Measurements from ENCODE around the gene ITGA11. TPM values are rescaled to one million over a fixed set of nuclear protein-coding genes. Genes with fewer than 3 reads are reported as not detected.

The ITGA11 gene
- total RNA-seq, 2 donors from 2014 or later: 246 to 360 TPM

DNA sequence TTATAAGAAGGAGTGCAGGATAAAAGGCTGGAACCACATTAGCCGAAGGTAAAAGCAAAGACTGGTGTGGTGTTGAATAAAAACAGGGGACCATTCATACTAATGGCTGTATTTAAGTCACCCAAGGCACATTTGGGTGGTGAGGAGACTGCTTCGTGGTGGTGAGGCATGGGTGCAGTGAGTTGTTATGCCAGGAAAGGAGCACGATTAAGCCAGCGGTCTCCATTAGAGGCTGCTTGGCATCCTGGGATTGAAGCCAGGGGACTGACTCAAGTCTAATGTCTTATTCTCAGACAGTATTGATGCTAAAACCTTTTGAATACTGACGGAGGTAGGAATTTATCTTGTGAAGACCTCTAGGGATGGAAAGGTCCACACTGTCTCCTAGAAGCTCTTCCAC, 132.5 kb downstream of the ITGA11 start:
- Histone ChIP-seq H3K27me3 (replicated peaks; ENCODE audit: insufficient read depth) (no peaks in the 10 kb centered on the region), H3K27ac (peak overlapping the region; percentile 41 to 46), H3K4me1 (ENCODE audit: control insufficient read depth in 1 of 2, low read depth in 2 of 2) (peaks cover 5 to 27% of the 10 kb centered on the region in 2 donors), H3K9me3 (no peaks in the 10 kb centered on the region), H3K36me3 (peaks cover 31% of the 10 kb centered on the region), H3K4me3 (peak overlapping the region; percentile 57)
- ATAC-seq (ENCODE audit: insufficient number of reproducible peaks, low FRiP score, low read depth): peak; percentile 36
- no peak for DNase-seq (ENCODE audit: low spot score)
- TF ChIP-seq, protein P1, sequence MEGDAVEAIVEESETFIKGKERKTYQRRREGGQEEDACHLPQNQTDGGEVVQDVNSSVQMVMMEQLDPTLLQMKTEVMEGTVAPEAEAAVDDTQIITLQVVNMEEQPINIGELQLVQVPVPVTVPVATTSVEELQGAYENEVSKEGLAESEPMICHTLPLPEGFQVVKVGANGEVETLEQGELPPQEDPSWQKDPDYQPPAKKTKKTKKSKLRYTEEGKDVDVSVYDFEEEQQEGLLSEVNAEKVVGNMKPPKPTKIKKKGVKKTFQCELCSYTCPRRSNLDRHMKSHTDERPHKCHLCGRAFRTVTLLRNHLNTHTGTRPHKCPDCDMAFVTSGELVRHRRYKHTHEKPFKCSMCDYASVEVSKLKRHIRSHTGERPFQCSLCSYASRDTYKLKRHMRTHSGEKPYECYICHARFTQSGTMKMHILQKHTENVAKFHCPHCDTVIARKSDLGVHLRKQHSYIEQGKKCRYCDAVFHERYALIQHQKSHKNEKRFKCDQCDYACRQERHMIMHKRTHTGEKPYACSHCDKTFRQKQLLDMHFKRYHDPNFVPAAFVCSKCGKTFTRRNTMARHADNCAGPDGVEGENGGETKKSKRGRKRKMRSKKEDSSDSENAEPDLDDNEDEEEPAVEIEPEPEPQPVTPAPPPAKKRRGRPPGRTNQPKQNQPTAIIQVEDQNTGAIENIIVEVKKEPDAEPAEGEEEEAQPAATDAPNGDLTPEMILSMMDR (IDR thresholded peaks at IDR 0.05): no peak

DNA sequence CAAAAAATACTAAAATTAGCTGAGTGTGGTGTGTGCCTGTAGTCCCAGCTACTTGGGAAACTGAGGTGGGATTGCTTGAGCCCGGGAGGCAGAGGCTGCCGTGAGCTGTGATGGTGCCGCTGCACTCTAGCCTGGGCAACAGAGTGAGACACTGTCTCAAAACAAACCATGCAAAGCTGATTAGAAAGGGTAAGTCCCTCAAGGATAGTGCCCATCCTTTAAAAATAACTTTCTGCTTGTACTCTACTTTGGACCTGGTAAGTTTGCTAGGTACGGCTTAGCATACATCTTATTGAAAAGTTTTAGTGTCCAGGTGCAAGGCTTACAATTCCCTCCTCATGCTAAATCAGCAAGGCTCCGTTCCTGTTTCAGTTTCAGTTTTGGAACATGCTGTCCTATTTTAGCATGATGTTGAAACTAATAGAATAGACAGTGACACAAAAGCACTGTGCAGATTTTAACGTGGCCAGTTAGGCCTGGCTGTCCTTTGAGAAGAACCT, 133.0 kb downstream of the ITGA11 start:
- Histone ChIP-seq H3K27me3 (replicated peaks; ENCODE audit: insufficient read depth) (no peaks in the 10 kb centered on the region), H3K36me3 (peaks cover 31% of the 10 kb centered on the region), H3K4me3 (peak overlapping the region; percentile 57), H3K27ac (peak overlapping the region; percentile 41 to 46), H3K4me1 (ENCODE audit: control insufficient read depth in 1 of 2, low read depth in 2 of 2) (peaks cover 5 to 30% of the 10 kb centered on the region in 2 donors), H3K9me3 (no peaks in the 10 kb centered on the region)
- DNase-seq (ENCODE audit: low spot score) (no peak), ATAC-seq (ENCODE audit: insufficient number of reproducible peaks, low FRiP score, low read depth) (no peak)
- TF ChIP-seq, protein P1 (IDR thresholded peaks at IDR 0.05): no peak

DNA sequence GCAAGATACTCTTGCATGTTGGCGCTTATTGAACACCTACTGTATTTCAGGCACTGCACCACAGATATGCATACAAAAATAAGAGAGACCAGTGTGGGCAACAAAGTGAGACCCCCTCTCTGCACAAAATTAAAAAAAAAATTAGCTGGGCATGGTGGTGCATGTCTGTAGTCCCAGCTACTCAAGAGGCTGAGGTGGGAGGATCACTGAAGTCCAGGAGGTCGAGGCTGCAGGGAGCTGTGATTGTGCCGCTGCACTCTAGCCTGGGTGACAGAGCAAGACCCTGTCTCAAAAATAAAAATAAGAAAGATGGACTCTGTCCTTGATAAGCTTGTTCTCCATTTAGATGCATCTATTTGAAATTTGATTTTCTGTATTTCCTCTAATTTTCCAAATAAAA, 133.6 kb downstream of the ITGA11 start:
- TF ChIP-seq, protein P1 (IDR thresholded peaks at IDR 0.05): no peak
- Histone ChIP-seq H3K27me3 (replicated peaks; ENCODE audit: insufficient read depth) (no peaks in the 10 kb centered on the region), H3K36me3 (peaks cover 27% of the 10 kb centered on the region), H3K4me1 (ENCODE audit: control insufficient read depth in 1 of 2, low read depth in 2 of 2) (peaks cover 5 to 33% of the 10 kb centered on the region in 2 donors), H3K27ac (peak overlapping the region; percentile 21 to 46), H3K9me3 (no peaks in the 10 kb centered on the region), H3K4me3 (no peak overlapping the region)
- no peak for DNase-seq (ENCODE audit: low spot score)
- no peak for ATAC-seq (ENCODE audit: insufficient number of reproducible peaks, low FRiP score, low read depth)

DNA sequence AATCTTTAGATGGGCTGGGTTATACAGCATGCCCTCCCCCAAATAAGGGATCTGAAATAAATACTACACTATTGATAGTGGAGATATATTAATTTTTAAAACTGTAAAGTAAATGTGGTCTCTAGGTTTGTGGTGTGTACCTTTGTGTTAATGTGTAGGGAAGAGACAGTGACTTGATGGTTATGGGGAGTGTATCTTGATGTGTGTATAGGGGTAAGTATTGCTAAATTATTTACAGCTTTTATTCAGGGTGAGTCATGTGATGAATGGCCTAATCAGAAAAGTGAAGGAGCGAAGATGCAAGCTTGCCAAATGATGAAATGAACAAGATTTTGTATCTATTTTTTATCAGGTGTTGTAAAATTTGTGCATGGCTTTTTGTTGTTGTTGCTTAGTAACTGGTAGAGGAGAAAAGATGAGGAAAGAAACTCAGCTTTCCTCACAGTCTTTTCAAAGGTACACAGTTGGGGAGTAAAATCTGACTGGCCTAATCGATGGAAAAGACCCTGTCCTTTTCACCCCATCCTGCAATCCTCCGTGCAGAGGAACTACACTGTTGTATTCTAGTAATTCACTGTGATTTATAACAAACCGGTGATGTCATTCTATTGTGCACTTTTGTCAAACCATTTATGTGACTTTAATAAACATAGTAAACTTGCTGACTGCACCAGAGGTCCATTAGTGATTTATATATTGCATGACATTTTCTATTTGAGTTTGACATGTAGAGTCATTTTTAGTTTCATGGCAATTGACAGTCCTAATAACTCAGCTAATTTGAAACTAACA, 136.8 kb downstream of the ITGA11 start:
- TF ChIP-seq, protein P1 (IDR thresholded peaks at IDR 0.05): no peak
- Histone ChIP-seq H3K27me3 (replicated peaks; ENCODE audit: insufficient read depth) (no peaks in the 10 kb centered on the region), H3K4me3 (no peak overlapping the region), H3K36me3 (peaks cover 17% of the 10 kb centered on the region), H3K4me1 (ENCODE audit: control insufficient read depth in 1 of 2, low read depth in 2 of 2) (peaks cover 8 to 47% of the 10 kb centered on the region in 2 donors), H3K9me3 (no peaks in the 10 kb centered on the region), H3K27ac (no peak overlapping the region)
- DNase-seq (ENCODE audit: low spot score) (no peak), ATAC-seq (ENCODE audit: insufficient number of reproducible peaks, low FRiP score, low read depth) (no peak)

DNA sequence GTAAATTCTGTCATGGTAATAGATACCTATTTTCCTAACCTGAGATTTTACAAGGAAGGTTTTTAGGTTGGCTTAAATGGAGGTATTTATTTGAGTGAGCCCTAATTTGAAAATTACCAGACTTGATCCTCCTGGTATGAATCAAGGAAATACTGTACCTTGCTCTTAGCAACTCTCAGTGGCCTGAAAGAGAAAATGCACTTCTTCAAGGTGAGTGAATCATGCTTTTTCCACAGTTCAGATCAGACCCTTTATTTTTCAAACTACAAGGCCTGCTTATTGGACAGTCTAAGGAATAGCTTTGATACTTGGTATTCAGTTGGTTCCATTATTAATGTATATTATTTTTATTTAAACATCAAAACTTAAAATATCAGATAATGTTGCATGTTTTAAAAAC, 139.0 kb downstream of the ITGA11 start:
- Histone ChIP-seq H3K36me3 (peaks cover 16% of the 10 kb centered on the region), H3K9me3 (no peaks in the 10 kb centered on the region), H3K27me3 (replicated peaks; ENCODE audit: insufficient read depth) (no peaks in the 10 kb centered on the region), H3K27ac (no peak overlapping the region), H3K4me1 (ENCODE audit: control insufficient read depth in 1 of 2, low read depth in 2 of 2) (peaks cover 11 to 41% of the 10 kb centered on the region in 2 donors), H3K4me3 (no peak overlapping the region)
- TF ChIP-seq, protein P1 (IDR thresholded peaks at IDR 0.05): no peak
- ATAC-seq (ENCODE audit: insufficient number of reproducible peaks, low FRiP score, low read depth) (no peak), DNase-seq (ENCODE audit: low spot score) (no peak)
